Measurements from ENCODE around the gene NPAS3. TPM values are rescaled to one million over a fixed set of nuclear protein-coding genes. Genes with fewer than 3 reads are reported as not detected.

The NPAS3 gene
- total RNA-seq, 1 donor from 2014 or later = 2.4 TPM

DNA sequence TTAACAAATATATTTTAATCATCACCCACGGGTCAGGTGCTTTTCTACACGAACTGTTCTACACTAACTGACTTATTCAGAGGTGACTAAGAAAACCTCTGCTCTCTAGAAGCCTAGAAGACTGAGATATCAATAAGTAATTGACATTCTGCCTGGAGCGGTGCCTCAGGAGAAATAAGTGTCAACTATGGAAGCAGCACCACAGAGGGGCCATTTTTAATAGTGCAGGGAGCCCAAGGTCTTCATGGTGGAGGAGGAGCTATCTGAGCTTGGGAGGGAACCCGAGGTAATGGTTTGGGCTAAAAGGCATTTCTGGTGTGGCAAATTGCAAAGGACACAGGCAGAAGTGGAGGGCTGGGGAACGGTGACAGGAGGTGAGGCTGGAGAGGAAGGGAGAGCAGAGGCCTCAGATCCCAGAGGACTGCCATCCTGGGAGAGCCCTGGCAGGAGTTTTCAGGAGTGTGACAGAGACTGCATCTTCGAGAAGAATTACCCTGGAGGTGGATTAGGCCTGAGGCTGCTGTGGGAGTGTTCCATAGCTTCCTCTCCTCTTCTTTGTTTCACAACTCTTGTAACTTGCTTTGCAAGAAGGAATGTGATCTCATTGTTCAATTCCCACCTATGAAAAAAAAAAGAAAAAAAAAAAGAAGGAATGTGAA is 123.1 kb downstream of the NPAS3 start:
- H3K27me3 Mint-ChIP-seq (ENCODE audit: unreplicated experiment) = peaks cover 2% of the 10 kb centered on the region
- H3K27ac Mint-ChIP-seq (ENCODE audit: unreplicated experiment) = no peak overlapping the region
- DNase-seq (ENCODE audit: extremely low spot score, unreplicated experiment) = no peak
- TF ChIP-seq, protein P1, sequence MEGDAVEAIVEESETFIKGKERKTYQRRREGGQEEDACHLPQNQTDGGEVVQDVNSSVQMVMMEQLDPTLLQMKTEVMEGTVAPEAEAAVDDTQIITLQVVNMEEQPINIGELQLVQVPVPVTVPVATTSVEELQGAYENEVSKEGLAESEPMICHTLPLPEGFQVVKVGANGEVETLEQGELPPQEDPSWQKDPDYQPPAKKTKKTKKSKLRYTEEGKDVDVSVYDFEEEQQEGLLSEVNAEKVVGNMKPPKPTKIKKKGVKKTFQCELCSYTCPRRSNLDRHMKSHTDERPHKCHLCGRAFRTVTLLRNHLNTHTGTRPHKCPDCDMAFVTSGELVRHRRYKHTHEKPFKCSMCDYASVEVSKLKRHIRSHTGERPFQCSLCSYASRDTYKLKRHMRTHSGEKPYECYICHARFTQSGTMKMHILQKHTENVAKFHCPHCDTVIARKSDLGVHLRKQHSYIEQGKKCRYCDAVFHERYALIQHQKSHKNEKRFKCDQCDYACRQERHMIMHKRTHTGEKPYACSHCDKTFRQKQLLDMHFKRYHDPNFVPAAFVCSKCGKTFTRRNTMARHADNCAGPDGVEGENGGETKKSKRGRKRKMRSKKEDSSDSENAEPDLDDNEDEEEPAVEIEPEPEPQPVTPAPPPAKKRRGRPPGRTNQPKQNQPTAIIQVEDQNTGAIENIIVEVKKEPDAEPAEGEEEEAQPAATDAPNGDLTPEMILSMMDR (IDR thresholded peaks at IDR 0.05) = no peak
- H3K4me1 Mint-ChIP-seq (ENCODE audit: unreplicated experiment) = no peaks in the 10 kb centered on the region
- no peaks in the 10 kb centered on the region for H3K9me3 Mint-ChIP-seq (ENCODE audit: unreplicated experiment)
- H3K36me3 Mint-ChIP-seq (ENCODE audit: unreplicated experiment) = no peaks in the 10 kb centered on the region
- H3K4me3 Mint-ChIP-seq (ENCODE audit: unreplicated experiment) = no peak overlapping the region

DNA sequence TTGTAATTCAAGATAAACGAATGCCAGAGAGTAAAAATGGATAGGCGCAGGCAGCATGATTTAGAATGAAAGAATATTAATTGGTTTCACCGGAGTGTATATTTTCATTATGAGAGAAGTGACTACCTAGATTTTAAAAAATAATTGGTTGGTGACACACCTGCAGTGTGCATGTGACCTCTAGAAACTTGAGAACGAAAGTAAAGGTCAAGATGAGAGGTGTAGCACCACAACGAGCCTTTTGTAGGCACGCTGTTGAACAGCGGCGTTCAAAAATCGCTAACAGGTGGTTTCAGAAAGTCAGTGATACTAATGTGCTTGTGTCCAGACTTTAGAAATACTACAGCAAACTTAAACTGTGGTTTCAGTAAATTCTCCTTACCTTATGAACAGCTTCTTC is 123.8 kb downstream of the NPAS3 start:
- Mint-ChIP-seq H3K27ac (ENCODE audit: unreplicated experiment) (no peak overlapping the region), H3K4me3 (ENCODE audit: unreplicated experiment) (no peak overlapping the region), H3K27me3 (ENCODE audit: unreplicated experiment) (no peaks in the 10 kb centered on the region), H3K4me1 (ENCODE audit: unreplicated experiment) (no peaks in the 10 kb centered on the region), H3K9me3 (ENCODE audit: unreplicated experiment) (no peaks in the 10 kb centered on the region), H3K36me3 (ENCODE audit: unreplicated experiment) (no peaks in the 10 kb centered on the region)
- TF ChIP-seq, protein P1 (IDR thresholded peaks at IDR 0.05) = no peak
- DNase-seq (ENCODE audit: extremely low spot score, unreplicated experiment) = no peak

DNA sequence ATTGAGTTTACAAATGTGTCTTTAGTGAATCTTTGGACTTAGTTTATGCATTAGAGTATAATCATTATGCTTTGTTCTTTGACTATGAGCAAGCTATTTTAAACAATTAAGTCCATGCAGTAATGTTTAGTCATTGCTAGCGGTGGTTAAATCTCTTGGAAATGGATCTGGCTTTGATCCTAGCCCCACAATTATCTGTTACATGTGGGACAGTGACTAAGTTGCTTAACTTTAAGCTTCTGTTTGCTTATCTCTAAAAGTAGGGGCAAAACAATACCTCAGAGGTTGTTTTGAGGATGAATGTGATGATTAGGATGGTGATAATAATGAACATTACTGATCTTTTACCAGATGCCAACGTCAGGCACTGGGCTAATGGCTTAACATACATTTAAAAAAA is 124.2 kb downstream of the NPAS3 start:
- H3K27me3 Mint-ChIP-seq (ENCODE audit: unreplicated experiment) = no peaks in the 10 kb centered on the region
- H3K36me3 Mint-ChIP-seq (ENCODE audit: unreplicated experiment) = no peaks in the 10 kb centered on the region
- H3K27ac Mint-ChIP-seq (ENCODE audit: unreplicated experiment) = no peak overlapping the region
- no peak overlapping the region for H3K4me3 Mint-ChIP-seq (ENCODE audit: unreplicated experiment)
- H3K9me3 Mint-ChIP-seq (ENCODE audit: unreplicated experiment) = no peaks in the 10 kb centered on the region
- no peak for DNase-seq (ENCODE audit: extremely low spot score, unreplicated experiment)
- no peaks in the 10 kb centered on the region for H3K4me1 Mint-ChIP-seq (ENCODE audit: unreplicated experiment)
- TF ChIP-seq, protein P1 (IDR thresholded peaks at IDR 0.05) = no peak

DNA sequence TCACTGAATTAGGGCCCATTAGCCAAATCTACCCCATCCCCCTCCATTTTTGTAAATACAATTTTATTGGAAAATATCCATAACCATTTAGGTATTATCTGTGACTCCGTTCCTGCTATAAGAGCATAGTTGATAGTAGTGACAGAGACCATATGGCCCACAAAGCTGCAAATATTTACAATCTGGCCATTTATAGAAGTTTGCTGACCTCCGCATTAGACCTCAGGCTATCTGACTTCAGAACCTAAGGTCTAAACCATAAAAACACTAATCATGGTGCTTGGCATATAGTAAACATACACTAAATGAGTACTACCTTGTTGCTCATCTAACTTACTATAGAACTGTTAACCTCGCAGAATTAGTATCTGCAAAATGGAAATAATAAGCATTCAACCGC is 124.8 kb downstream of the NPAS3 start:
- Mint-ChIP-seq H3K27ac (ENCODE audit: unreplicated experiment) (no peak overlapping the region), H3K36me3 (ENCODE audit: unreplicated experiment) (no peaks in the 10 kb centered on the region), H3K9me3 (ENCODE audit: unreplicated experiment) (no peaks in the 10 kb centered on the region), H3K4me3 (ENCODE audit: unreplicated experiment) (no peak overlapping the region), H3K27me3 (ENCODE audit: unreplicated experiment) (no peaks in the 10 kb centered on the region), H3K4me1 (ENCODE audit: unreplicated experiment) (no peaks in the 10 kb centered on the region)
- DNase-seq (ENCODE audit: extremely low spot score, unreplicated experiment) = no peak
- TF ChIP-seq, protein P1 (IDR thresholded peaks at IDR 0.05) = no peak

DNA sequence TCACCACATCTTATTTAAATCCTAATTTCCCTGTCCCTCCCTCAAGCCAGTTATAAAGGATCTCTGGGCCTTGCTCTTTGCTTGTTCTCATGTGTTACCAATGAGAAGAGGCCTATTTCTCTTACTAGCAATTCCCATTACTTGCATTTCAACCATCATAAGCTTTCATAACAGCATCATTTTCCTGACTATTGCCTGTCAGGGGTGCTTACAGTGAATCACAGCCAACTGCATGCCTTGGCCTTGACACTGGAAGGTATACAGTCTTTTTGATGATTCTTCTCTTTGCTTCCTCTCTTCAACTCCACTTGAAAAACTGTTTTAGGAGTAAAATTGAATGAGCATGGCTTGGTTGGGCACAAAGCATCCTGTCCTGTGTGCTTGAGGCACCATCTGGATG is 127.0 kb downstream of the NPAS3 start:
- no peak for DNase-seq (ENCODE audit: extremely low spot score, unreplicated experiment)
- no peaks in the 10 kb centered on the region for H3K9me3 Mint-ChIP-seq (ENCODE audit: unreplicated experiment)
- no peaks in the 10 kb centered on the region for H3K4me1 Mint-ChIP-seq (ENCODE audit: unreplicated experiment)
- no peaks in the 10 kb centered on the region for H3K36me3 Mint-ChIP-seq (ENCODE audit: unreplicated experiment)
- H3K4me3 Mint-ChIP-seq (ENCODE audit: unreplicated experiment) = no peak overlapping the region
- no peak overlapping the region for H3K27ac Mint-ChIP-seq (ENCODE audit: unreplicated experiment)
- TF ChIP-seq, protein P1 (IDR thresholded peaks at IDR 0.05) = no peak
- no peaks in the 10 kb centered on the region for H3K27me3 Mint-ChIP-seq (ENCODE audit: unreplicated experiment)
